Measurements from ENCODE around the gene GPR6.

- no peak for TF ChIP-seq CTCF (conservative IDR thresholded peaks at IDR 0.05 in 1 of 2, IDR thresholded peaks at IDR 0.05 in 1 of 2; ENCODE audit: low read depth in 1 of 2, low read length in 2 of 2)
- TF ChIP-seq EZH2 (IDR thresholded peaks at IDR 0.05; ENCODE audit: low read length, missing control alignments): no peak
These were observed at the start of gene GPR6 for GRCh38 chr6:109978174-109979032.
